Skeletal muscle cell (primary cell): ENCODE measurements around the gene PITPNB.

Experiments
- DNase-seq: peaks from one replicate; pipeline ENCODE4 v3.0.0-alpha.2; 2010; ENCODE audit warnings: low read depth
- H3K4me3 ChIP-seq: 2 replicates; pipeline ENCODE4 v1.5.1; 2011; ENCODE audit warnings: low read depth, mild to moderate bottlenecking, control low read depth, low read length, moderate library complexity

PITPNB gene

GRCh38 chr22:27843441-27843840 lies 75.6 kb downstream of the PITPNB start:
- no peak overlapping the region for H3K4me3 ChIP-seq
- DNase-seq: no peak

GRCh38 chr22:27842669-27843431 lies 76.2 kb downstream of the PITPNB start:
- H3K4me3 ChIP-seq: no peak overlapping the region
- DNase-seq: no peak

DNA sequence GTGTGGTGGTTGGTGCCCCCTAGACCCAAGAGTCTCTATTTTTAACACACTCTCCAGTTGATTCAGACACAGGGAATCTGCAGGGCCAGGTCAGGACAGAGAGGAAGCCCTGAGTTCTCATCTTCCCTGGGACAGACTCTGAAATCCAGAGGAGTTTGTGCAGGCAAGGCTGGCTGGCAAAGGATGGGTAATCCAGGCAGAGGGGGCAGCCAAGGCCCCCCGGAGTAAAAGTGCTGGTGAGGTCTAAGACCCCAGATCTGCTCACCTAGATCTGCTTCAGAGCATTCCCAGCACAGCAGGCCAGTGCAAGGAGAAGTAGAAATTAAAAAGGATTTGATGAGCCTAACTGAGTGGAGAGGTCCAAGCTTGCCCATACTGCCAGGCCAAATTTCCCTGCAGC lies 76.9 kb downstream of the PITPNB start:
- no peak for DNase-seq
- H3K4me3 ChIP-seq: no peak overlapping the region

GRCh38 chr22:27840436-27840835 lies 78.6 kb downstream of the PITPNB start:
- no peak for DNase-seq
- no peak overlapping the region for H3K4me3 ChIP-seq

GRCh38 chr22:27839057-27839660 lies 79.9 kb downstream of the PITPNB start:
- no peak for DNase-seq
- no peak overlapping the region for H3K4me3 ChIP-seq

GRCh38 chr22:27836181-27836580 lies 82.9 kb downstream of the PITPNB start:
- no peak for DNase-seq
- H3K4me3 ChIP-seq: no peak overlapping the region

DNA sequence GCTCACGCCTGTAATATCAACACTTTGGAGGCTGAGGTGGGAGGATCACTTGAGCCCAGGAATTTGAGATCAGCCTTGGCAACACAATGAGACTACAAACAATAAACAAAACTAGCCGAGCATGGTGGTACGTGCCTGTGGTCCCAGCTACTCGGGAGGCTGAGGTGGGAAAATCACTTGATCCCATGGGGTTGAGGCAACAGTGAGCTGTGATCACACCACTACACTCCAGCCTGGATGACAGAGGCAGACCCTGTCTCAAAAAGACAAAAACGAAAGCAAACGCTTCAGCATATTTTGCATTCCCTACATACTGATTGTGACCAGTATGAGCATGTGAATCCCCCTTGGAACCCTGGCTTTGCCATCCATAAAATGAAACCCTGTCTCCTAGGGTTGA lies 83.6 kb downstream of the PITPNB start:
- H3K4me3 ChIP-seq: no peak overlapping the region
- no peak for DNase-seq

- H3K4me3 ChIP-seq: no peak overlapping the region
- DNase-seq: no peak
These were observed 84.5 kb downstream of the PITPNB start for GRCh38 chr22:27834364-27835185.

DNA sequence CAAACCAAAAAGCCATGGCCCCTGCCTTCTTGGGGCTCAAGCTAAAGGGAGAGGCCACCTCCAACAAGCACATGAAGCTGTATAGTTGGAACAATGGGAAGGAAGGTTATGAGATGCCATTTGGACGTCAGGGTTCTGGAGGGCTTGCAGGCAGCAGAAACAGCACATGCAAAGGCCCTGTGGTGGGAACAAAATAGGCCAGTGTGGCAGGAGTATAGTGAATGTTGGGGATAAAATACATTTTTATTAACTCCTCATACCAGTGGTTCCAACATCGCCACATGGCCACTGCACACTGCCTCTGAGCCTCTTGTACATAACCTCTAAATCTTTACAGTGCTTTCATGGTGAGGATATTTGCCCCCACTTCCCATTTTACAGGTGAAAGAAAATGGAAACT lies 85.3 kb downstream of the PITPNB start:
- no peak for DNase-seq
- no peak overlapping the region for H3K4me3 ChIP-seq

DNA sequence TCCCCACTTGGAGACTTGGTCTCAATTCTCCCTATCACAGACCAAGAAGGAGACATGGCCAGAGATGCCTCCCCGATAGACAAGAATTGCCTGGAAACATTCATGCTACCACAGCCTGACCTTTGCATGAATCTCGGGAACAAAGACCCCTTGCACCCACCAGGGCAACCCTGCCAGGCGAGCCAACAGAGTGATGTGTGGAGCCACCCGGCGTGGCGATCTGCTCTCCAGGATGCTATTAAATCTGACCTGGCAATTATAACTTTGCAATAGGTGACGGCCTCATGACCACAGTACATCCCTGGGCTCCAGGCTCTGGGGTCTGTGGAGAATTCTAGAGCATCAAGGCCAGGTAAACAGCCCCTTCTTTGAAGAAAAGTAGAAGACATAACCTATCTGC lies 86.5 kb downstream of the PITPNB start:
- no peak overlapping the region for H3K4me3 ChIP-seq
- DNase-seq: no peak

GRCh38 chr22:27829620-27830019 lies 89.4 kb downstream of the PITPNB start:
- no peak overlapping the region for H3K4me3 ChIP-seq
- DNase-seq: no peak

- no peak for DNase-seq
- H3K4me3 ChIP-seq: no peak overlapping the region
These were observed 91.2 kb downstream of the PITPNB start for GRCh38 chr22:27827604-27828587.

- DNase-seq: no peak
- no peak overlapping the region for H3K4me3 ChIP-seq
These were observed 93.9 kb downstream of the PITPNB start for GRCh38 chr22:27825174-27825573.

- DNase-seq: no peak
- H3K4me3 ChIP-seq: no peak overlapping the region
These were observed 95.8 kb downstream of the PITPNB start for GRCh38 chr22:27823221-27823620.

- DNase-seq: no peak
- H3K4me3 ChIP-seq: no peak overlapping the region
These were observed 97.9 kb downstream of the PITPNB start for GRCh38 chr22:27820896-27821866.

- no peak overlapping the region for H3K4me3 ChIP-seq
- DNase-seq: no peak
These were observed 102.5 kb downstream of the PITPNB start for GRCh38 chr22:27816552-27816951.

- no peak for DNase-seq
- no peak overlapping the region for H3K4me3 ChIP-seq
These were observed 103.1 kb downstream of the PITPNB start for GRCh38 chr22:27815826-27816530.

GRCh38 chr22:27814993-27815392 lies 104.1 kb downstream of the PITPNB start:
- H3K4me3 ChIP-seq: no peak overlapping the region
- DNase-seq: no peak
